HCT116 (cell line): ENCODE results near the gene SOX6. TPM values are rescaled to one million over a fixed set of nuclear protein-coding genes. Genes with fewer than 3 reads are reported as not detected.

Experiments
- ATAC-seq: fragments of 200-7000 bp; cut with Tn5 transposase; 2 replicates; pipeline ENCODE4 v1.9.1; 2020; ENCODE audit warnings: mild to moderate bottlenecking, moderate library complexity
- BruUV-seq: library from RNA; stranded (reverse); fragments of 400-500 nt; replicated peaks from 2 replicates; lab custom pipeline; 2021; lab: Mats Ljungman, UMichigan
- CTCF ChIA-PET: fragments of 300-600 bp; sonication (Branson Sonifier 250); formaldehyde crosslinking; loops from one replicate; lab custom pipeline; 2021; ENCODE audit warnings: antibody characterized with exemption; lab: Charles Lee
- POLR2A ChIA-PET: fragments of 300-600, 350-600 bp; sonication (Branson Sonifier 250); formaldehyde crosslinking; loops from one replicate; lab custom pipeline; 2021; ENCODE audit warnings: antibody characterized with exemption; lab: Charles Lee
- RAD21 ChIA-PET, 2 experiments: fragments of 300-600 bp; sonication (Branson Sonifier 250); formaldehyde crosslinking; loops; one replicate each; lab custom pipeline; 2023; ENCODE audit warnings: low total read pairs in 2 of 2; ENCODE audit not compliant: uncharacterized antibody in 2 of 2, unreplicated experiment in 2 of 2, low non-redundant PET in 1 of 2; lab: Charles Lee
- DNase-seq: peaks from one replicate; pipeline ENCODE4 v3.0.0-alpha.2; 2010; ENCODE audit warnings: low read depth, low spot score
- H2AFZ ChIP-seq: fragments of 200-600 bp; shearing (Covaris generic), sonication (generic); 2 replicates; pipeline ENCODE4 v1.6.1; 2017; ENCODE audit warnings: low read depth, mixed run types, mixed read lengths, antibody characterized with exemption, low read length; ENCODE audit not compliant: poor library complexity, severe bottlenecking
- H3K27ac ChIP-seq: 2 replicates; pipeline ENCODE4 v1.5.1; 2012; ENCODE audit warnings: low read depth, low read length
- H3K27me3 ChIP-seq: fragments of 200-600 bp; sonication (generic); 2 replicates; pipeline ENCODE4 v1.6.1; 2016; ENCODE audit warnings: mixed run types, low read length, mixed read lengths; ENCODE audit not compliant: insufficient read depth
- H3K36me3 ChIP-seq, 2 experiments: fragments of 200-500 bp in 1 of 2; fragments of 200-600 bp in 1 of 2; sonication (Bioruptor generic) in 1 of 2; sonication (generic) in 1 of 2; 2 replicates each; pipeline versions ENCODE4 v1.5.1 to v1.6.1; 2014 to 2016; ENCODE audit warnings: low read length in 2 of 2, inconsistent platforms in 1 of 2, mixed read lengths in 1 of 2, mixed run types in 1 of 2; ENCODE audit not compliant: insufficient read depth in 2 of 2, control insufficient read depth in 1 of 2
- H3K4me1 ChIP-seq, 2 experiments: fragments of 200-600 bp in 1 of 2; sonication (generic) in 1 of 2; 2 replicates each; pipeline versions ENCODE4 v1.5.1 to v1.6.1; 2012 to 2017; ENCODE audit warnings: low read length in 2 of 2, inconsistent platforms in 1 of 2, mild to moderate bottlenecking in 1 of 2, mixed read lengths in 1 of 2, mixed run types in 1 of 2, moderate library complexity in 1 of 2; ENCODE audit not compliant: insufficient read depth in 2 of 2, control insufficient read depth in 1 of 2
- H3K4me2 ChIP-seq: fragments of 200-600 bp; sonication (generic); 2 replicates; pipeline ENCODE4 v1.6.1; 2017; ENCODE audit warnings: mixed run types, low read length, mixed read lengths
- H3K4me3 ChIP-seq, 2 experiments: fragments of 200-600 bp in 1 of 2; sonication (generic) in 1 of 2; replicated peaks in 1 of 2; 2 replicates each; pipeline ENCODE4 v1.5.1; 2011 to 2016; ENCODE audit warnings: low read length in 2 of 2, control low read depth in 1 of 2, low read depth in 1 of 2, mild to moderate bottlenecking in 1 of 2, mixed read lengths in 1 of 2, mixed run types in 1 of 2
- H3K79me2 ChIP-seq: fragments of 200-600 bp; sonication (generic); 2 replicates; pipeline ENCODE4 v1.6.1; 2017; ENCODE audit warnings: mild to moderate bottlenecking, mixed run types, low read length, moderate library complexity, mixed read lengths; ENCODE audit not compliant: insufficient read depth
- H3K9ac ChIP-seq: fragments of 200-600 bp; sonication (generic); 2 replicates; pipeline ENCODE4 v1.6.1; 2016; ENCODE audit warnings: low read length, mixed read lengths
- H3K9me2 ChIP-seq: fragments of 200-600 bp; sonication (generic), shearing (Covaris generic); 2 replicates; pipeline ENCODE4 v1.6.1; 2017; ENCODE audit warnings: mixed run types, mild to moderate bottlenecking, moderate library complexity; ENCODE audit not compliant: insufficient read depth
- H3K9me3 ChIP-seq, 2 experiments: fragments of 200-500 bp in 1 of 2; fragments of 200-600 bp in 1 of 2; sonication (Bioruptor generic) in 1 of 2; sonication (generic) in 1 of 2; 2 replicates each; pipeline ENCODE4 v1.6.1; 2014 to 2017; ENCODE audit warnings: low read length in 2 of 2, mixed read lengths in 2 of 2, inconsistent platforms in 1 of 2, low read depth in 1 of 2, mild to moderate bottlenecking in 1 of 2, mixed run types in 1 of 2, moderate library complexity in 1 of 2; ENCODE audit not compliant: control insufficient read depth in 1 of 2, insufficient read depth in 1 of 2
- H4K20me1 ChIP-seq: fragments of 200-600 bp; sonication (generic), shearing (Covaris generic); 2 replicates; pipeline ENCODE4 v1.6.1; 2017; ENCODE audit warnings: mixed run types, mild to moderate bottlenecking, moderate library complexity; ENCODE audit not compliant: insufficient read depth
- CBX3 ChIP-seq: IDR thresholded peaks from 2 replicates; pipeline ENCODE4 v1.6.1; 2012; ENCODE audit warnings: low read depth
- CTCF ChIP-seq, 3 experiments: fragments of 200-600 bp in 1 of 3; sonication (generic) in 1 of 3; IDR thresholded peaks in 2 of 3; conservative IDR thresholded peaks in 1 of 3; 2 replicates each; pipeline ENCODE4 v1.5.1; 2012 to 2017; ENCODE audit warnings: low read depth in 2 of 3, low read length in 2 of 3, antibody characterized with exemption in 1 of 3, borderline replicate concordance in 1 of 3, control low read depth in 1 of 3, mild to moderate bottlenecking in 1 of 3, mixed read lengths in 1 of 3, mixed run types in 1 of 3, moderate library complexity in 1 of 3; ENCODE audit not compliant: insufficient read depth in 1 of 3
- EGR1 ChIP-seq: IDR thresholded peaks from 2 replicates; pipeline ENCODE4 v1.6.1; 2012; ENCODE audit warnings: low read depth
- FOSL1 ChIP-seq: IDR thresholded peaks from 2 replicates; pipeline ENCODE4 v1.6.1; 2012; ENCODE audit warnings: low read depth
- POLR2A ChIP-seq: IDR thresholded peaks from 2 replicates; pipeline ENCODE4 v1.7.0; 2011; ENCODE audit warnings: borderline replicate concordance; ENCODE audit not compliant: insufficient read depth, insufficient read length; ENCODE audit errors: extremely low read depth
- POLR2AphosphoS5 ChIP-seq: IDR thresholded peaks from 2 replicates; pipeline ENCODE4 v1.6.1; 2011; ENCODE audit warnings: mild to moderate bottlenecking, low read depth, low read length, moderate library complexity
- REST ChIP-seq: IDR thresholded peaks from 2 replicates; pipeline ENCODE4 v1.6.1; 2012; ENCODE audit warnings: low read depth
- SIN3A ChIP-seq: IDR thresholded peaks from 2 replicates; pipeline ENCODE4 v1.6.1; 2012; ENCODE audit warnings: low read depth
- SRF ChIP-seq: IDR thresholded peaks from 2 replicates; pipeline ENCODE4 v1.6.1; 2012; ENCODE audit warnings: low read depth
- ZFX ChIP-seq: fragments of 450-650 bp; IDR thresholded peaks from 2 replicates; pipeline ENCODE4 v1.6.1; 2017
- intact Hi-C: fragments of 100-400 bp; cut with micrococcal nuclease; formaldehyde crosslinking; loops from 2 replicates; pipeline ENCODE4 v1.10.0; 2022
- total RNA-seq: library from RNA; stranded (reverse); gene quantifications from one replicate; pipeline ENCODE4 v1.2.1, GENCODE V29; 2021; ENCODE audit not compliant: unreplicated experiment

Gene SOX6
- total RNA-seq, 1 experiment from 2014 or later: 0.81 TPM

DNA sequence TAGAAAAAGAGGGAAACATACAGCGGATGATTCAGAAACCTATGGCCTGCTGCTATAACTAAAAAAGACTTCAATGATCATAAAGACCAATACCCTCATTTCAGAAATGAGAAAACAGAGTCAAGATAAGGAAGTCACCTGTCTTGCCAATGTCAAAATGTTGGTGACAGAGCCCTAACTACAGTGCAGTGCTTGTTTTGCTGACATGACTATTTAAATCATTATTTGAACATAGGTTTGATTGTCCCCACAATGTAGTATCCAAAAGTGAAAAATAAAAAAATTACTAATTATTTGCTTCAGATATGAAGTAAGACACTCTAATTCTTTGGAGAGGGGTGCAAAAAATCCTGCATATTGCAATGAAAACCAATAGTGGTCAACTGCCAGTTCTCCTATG lies 115.7 kb downstream of the SOX6 start:
- H2AFZ ChIP-seq: no peak overlapping the region
- no peaks in the 10 kb centered on the region for H3K4me1 ChIP-seq
- ATAC-seq (no peak), DNase-seq (no peak)
- ChIA-PET RAD21 (no interaction called here), CTCF (no interaction called here), POLR2A (no interaction called here)
- H3K9me3 ChIP-seq: no peaks in the 10 kb centered on the region
- H3K4me3 ChIP-seq: no peak overlapping the region
- H3K9ac ChIP-seq: no peak overlapping the region
- TF ChIP-seq SRF: no peak
- no peak for TF ChIP-seq CBX3
- no peak for TF ChIP-seq ZFX
- TF ChIP-seq FOSL1: no peak
- no peak for TF ChIP-seq CTCF (IDR thresholded peaks at IDR 0.05 in 2 of 3, conservative IDR thresholded peaks at IDR 0.05 in 1 of 3; ENCODE audit: borderline replicate concordance in 1 of 3, insufficient read depth in 1 of 3, low read depth in 2 of 3, low read length in 2 of 3)
- TF ChIP-seq REST: no peak
- no peak for TF ChIP-seq POLR2A
- TF ChIP-seq SIN3A: no peak
- TF ChIP-seq POLR2AphosphoS5: no peak
- no peak for TF ChIP-seq EGR1
- no peaks in the 10 kb centered on the region for H3K79me2 ChIP-seq
- intact Hi-C loops: no loop called here
- H3K4me2 ChIP-seq: no peak overlapping the region
- no peak overlapping the region for H3K27ac ChIP-seq
- H3K9me2 ChIP-seq: no peaks in the 10 kb centered on the region
- H3K36me3 ChIP-seq: no peaks in the 10 kb centered on the region
- no peaks in the 10 kb centered on the region; the same call in 1 of the 2 replicates for H3K27me3 ChIP-seq
- no peaks in the 10 kb centered on the region; the same call in 1 of the 2 replicates for H4K20me1 ChIP-seq
- no TSS peak for BruUV-seq
